A673 (cell line): ENCODE measurements around the gene OR8A1.

Source experiments
- EZH2 ChIP-seq: fragments of 200-600 bp; sonication (generic); IDR thresholded peaks from 2 replicates; pipeline ENCODE4 v1.6.1; 2017; ENCODE audit warnings: borderline replicate concordance, low read depth, mild to moderate bottlenecking, mixed read lengths, antibody characterized with exemption, low read length; ENCODE audit not compliant: poor library complexity, severe bottlenecking
- TF ChIP-seq, protein P1 (sequence below): fragments of 300-800, 200-600 bp; sonication (generic); conservative IDR thresholded peaks from 2 replicates; pipeline ENCODE4 v1.5.1; 2017; ENCODE audit warnings: low read depth, mild to moderate bottlenecking, antibody characterized with exemption, low read length, moderate library complexity, mixed read lengths

GRCh38 chr11:124583781-124584180, 14.0 kb downstream of the OR8A1 start:
- TF ChIP-seq, protein P1, sequence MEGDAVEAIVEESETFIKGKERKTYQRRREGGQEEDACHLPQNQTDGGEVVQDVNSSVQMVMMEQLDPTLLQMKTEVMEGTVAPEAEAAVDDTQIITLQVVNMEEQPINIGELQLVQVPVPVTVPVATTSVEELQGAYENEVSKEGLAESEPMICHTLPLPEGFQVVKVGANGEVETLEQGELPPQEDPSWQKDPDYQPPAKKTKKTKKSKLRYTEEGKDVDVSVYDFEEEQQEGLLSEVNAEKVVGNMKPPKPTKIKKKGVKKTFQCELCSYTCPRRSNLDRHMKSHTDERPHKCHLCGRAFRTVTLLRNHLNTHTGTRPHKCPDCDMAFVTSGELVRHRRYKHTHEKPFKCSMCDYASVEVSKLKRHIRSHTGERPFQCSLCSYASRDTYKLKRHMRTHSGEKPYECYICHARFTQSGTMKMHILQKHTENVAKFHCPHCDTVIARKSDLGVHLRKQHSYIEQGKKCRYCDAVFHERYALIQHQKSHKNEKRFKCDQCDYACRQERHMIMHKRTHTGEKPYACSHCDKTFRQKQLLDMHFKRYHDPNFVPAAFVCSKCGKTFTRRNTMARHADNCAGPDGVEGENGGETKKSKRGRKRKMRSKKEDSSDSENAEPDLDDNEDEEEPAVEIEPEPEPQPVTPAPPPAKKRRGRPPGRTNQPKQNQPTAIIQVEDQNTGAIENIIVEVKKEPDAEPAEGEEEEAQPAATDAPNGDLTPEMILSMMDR = no peak
- no peak for TF ChIP-seq EZH2
